PC-9 (cell line): ENCODE measurements around the gene CLNK.

Source experiments
- CTCF ChIP-seq: fragments of 200-600 bp; sonication (generic); conservative IDR thresholded peaks from 2 replicates; pipeline ENCODE4 v1.6.1; 2017; ENCODE audit warnings: mixed run types, antibody characterized with exemption, mild to moderate bottlenecking, moderate library complexity
- EZH2 ChIP-seq: fragments of 200-600 bp; sonication (generic); IDR thresholded peaks from 2 replicates; pipeline ENCODE4 v1.8.0; 2017; ENCODE audit warnings: antibody characterized with exemption, low read depth

- TF ChIP-seq CTCF, result no peak
- TF ChIP-seq EZH2, result no peak
Observed at GRCh38 chr4:10530137-10530786, 154.3 kb downstream of the CLNK start.
